HG03469 (cell line): Measurements from ENCODE around the gene RGL2.
A peak's percentile ranks its signal among the peaks of the same experiment; 100 is the strongest.
"Not testable (repeated sequence)": the region's sequence is repeated elsewhere in the genome, so short reads cannot be mapped to it uniquely, and the experiment has no call there.

ENCODE experiments used
- ATAC-seq: cut with Tn5 transposase; IDR thresholded peaks from one replicate; pipeline ENCODE4 v1.9.1; 2021; ENCODE audit warnings: mild to moderate bottlenecking, moderate library complexity, moderate number of reproducible peaks; ENCODE audit not compliant: unreplicated experiment

The RGL2 gene

DNA sequence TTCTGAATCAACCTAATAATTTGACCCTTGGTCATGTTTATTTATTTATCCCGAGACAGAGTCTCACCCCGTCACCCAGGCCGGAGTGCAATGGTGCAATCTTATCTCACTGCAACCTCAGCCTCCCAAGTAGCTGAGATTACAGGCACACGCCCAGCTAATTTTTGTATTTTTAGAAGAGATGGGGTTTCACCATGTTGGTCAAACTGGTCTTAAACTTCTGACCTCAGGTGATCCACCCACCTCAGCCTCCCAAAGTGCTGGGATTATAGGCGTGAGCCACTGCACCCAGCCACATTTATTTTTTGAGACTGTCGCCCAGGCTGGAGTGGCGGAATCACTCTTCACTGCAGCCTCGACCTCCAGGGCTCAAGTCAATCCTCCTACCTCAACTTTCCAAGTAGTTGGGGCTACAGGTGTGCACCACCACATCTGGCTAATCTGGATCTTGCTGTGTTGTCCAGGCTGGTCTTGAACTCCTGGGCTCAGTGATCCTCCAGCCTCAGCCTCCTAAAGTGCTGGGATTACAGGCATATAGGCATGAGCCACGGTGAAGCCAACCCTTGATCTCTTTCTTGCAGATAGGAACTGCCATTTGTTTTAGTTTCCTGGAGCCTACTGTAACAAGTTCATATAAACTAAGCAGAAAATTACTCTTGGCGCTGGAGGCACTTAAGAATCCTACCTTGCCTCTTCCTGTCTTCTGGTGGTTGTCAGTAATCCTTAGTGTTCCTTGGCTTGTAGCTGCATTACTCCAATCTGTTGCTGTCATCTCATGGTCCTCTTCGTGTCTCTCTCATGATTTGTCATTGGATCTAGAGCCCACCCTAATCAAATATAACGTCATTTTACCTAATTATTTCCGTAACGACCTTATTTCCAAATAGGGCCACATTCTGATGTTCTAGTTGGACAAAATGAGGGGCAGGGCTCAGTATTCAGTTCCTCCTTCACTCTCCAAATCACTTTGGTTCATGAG, 24.5 kb downstream of the RGL2 start:
- no peak for ATAC-seq

DNA sequence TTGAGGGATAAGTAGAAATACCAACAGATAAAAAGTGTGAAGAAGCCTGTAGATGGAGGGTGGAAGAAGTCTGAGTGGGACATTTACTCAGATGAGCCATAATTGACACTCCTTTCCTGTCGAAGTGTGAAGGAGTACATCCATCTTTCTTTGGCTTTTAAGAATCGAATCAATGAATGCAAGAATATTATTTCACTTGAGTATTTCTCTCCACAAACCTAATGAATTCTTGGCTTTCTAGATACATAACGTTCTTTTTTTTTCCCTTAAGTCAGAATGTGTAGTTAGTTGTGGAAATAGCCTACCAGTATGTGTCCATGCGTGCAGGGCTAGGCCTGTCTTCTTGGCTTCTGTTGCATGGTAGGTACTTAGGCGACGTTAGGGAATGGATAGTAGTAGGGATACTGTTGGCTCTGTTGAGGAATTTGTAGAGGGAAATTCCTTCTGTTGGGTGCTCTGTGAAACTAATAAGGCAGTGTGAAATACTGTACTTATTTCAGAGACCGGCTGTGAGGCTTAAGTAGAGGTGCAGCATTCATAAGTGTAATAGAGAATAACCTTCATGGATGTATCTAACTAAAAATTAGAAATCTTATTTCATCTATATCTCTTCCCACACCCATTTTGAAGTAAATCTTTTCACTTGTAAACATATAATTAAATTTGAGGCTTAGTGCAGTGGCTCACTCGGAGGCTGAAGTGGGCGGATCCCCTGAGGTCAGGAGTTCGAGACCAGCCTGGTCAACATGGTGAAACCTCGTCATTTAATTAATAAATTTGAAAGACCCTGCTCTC, 25.4 kb downstream of the RGL2 start:
- ATAC-seq = no peak

- no peak for ATAC-seq
These were observed 26.2 kb downstream of the RGL2 start for GRCh38 chr6:33272275-33273128.

- ATAC-seq = peak; percentile 52
These were observed 27.1 kb downstream of the RGL2 start, which contains the start of the genes RPS18 and VPS52 for GRCh38 chr6:33271468-33272274. Gene RPS18, plus strand, starts transcription at chr6:33272075. Its CDS starts 45 bp downstream, at chr6:33272120. Gene VPS52, minus strand, starts transcription at chr6:33271876. Its CDS starts 201 bp downstream, at chr6:33271675.

GRCh38 chr6:33271117-33271467, 27.6 kb downstream of the RGL2 start:
- ATAC-seq = peak; percentile 3

GRCh38 chr6:33264015-33264414, 34.7 kb downstream of the RGL2 start:
- ATAC-seq = no peak

- not testable (repeated sequence) for ATAC-seq
These were observed 36.3 kb downstream of the RGL2 start for GRCh38 chr6:33262490-33262889.

GRCh38 chr6:33259032-33259431, 39.7 kb downstream of the RGL2 start:
- ATAC-seq = no peak

GRCh38 chr6:33254591-33254990, 44.2 kb downstream of the RGL2 start:
- ATAC-seq = no peak

GRCh38 chr6:33252759-33253158, 46.0 kb downstream of the RGL2 start:
- no peak for ATAC-seq

GRCh38 chr6:33251395-33252012, 47.2 kb downstream of the RGL2 start:
- ATAC-seq = no peak

- ATAC-seq = no peak
These were observed 48.0 kb downstream of the RGL2 start for GRCh38 chr6:33250731-33251130.

DNA sequence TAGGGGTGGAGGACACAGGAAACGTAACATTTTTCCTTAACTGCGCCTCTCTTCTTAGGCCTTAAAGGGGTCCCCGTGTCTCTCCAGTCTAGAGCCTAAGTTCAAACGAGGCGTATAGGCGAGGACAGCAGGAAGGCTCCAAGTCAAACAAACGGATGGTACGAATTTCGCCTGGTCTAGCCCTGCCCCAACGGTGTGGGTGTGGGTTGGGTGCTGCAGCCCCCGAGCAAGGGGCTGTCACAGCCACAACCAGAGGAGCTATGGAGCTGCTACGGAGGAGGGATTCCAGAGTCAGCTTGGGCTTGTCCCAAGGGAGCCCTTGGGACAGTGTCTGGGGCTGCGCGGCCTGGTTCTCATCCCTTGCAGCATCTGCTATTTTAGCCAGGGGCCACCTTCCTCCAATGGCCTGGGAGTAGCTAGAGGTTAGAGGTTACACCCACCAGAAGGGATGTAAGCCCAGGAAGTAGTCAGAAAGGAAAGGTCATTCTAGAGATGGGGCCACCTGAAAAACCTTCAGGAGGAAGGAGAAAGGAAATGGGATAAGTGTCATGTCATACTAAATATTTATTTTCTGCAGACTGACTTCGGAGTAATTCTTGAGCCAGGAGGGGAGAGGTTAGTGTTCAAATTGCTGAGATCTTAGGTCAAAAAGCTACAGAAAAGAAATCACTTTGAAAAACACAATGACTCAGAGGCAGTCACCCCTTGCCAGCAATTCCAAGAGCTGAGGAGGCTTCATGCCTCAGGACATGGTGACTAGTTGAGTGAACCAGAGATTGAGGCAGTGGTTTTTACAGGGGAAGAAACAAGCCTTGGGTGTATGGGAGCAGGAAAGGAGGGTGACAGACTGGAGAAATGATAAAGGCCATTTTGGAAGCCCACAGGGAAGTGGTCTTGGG, 48.8 kb downstream of the RGL2 start:
- ATAC-seq = no peak

DNA sequence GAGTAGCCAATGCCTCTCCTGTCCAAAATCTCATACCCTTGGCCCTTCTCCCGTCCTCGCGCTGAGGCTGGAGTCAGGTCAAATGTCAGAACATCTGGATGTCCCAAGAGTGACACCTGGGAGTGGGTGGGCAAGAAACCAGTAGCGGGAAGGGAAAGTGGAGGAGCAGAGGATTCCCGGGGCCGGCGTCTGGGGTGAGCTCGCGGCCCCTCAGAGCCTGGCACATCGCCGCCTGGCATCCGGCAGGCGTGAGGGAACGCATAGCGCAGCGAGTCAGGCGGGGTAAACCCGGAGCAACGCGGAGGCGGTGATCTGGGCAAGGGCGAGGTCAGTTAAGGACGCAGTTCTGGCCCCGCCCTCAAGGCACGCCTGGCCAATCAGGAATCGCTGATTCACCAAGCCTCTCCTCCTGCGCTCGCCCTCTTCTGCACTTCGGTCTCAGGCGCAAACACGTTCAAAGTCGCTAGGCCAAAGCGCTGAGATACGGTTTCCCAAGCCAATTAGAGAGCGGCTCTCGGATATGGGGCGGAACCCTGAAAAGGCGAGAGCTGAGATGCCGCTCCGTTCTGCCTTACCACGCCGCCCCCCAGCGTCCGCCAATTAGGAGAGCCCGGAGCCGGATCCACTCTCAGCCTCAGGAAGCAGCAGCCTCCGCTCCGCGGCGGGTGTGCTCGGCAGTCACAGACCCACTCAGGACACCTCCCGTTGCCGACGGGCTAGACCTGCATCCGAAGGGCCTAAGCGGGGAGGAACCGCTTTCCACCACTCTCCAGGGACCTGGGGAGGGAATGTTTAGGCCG, 49.6 kb downstream of the RGL2 start:
- peak; percentile 70 for ATAC-seq

DNA sequence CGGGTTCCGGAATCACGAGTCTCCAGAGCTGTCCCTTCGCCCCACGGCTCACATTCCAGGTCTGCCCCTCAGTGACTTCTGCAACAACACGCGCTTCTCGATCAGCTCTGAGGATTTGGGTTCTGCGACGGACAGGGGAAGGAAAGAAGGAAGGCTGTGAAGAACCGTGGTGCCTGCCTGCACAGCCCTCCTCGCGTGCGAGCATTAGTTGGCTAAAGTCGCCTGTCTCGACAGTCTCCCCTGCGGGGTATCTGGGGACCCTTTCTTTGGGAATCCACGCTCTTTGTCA, 50.2 kb downstream of the RGL2 start:
- ATAC-seq = no peak

- ATAC-seq = no peak
These were observed 50.6 kb downstream of the RGL2 start for GRCh38 chr6:33247977-33248642.

DNA sequence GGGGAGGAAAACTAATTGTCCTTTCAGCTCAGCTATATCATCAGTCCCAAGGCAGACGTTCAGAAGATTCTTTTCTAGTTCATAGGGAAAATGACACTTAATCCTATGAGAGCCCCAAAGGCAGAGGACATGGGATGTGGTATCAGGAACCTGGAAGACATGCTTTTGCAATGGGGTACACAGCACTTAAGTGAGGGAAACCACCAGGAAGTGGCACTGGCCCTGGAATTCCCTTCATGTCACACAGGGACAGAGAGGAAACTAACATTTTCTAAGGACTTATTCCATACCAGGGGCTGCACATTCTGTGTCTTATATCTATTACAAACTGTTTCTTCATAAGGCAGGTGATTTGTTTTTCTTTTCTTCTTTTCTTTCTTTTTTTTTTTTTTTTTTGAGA, 55.3 kb downstream of the RGL2 start:
- ATAC-seq = no peak
